SK-N-SH treated with all-trans-retinoic acid at 6 μM for 48 hours (cell line): ENCODE results near the gene NKPD1.

Source experiments
- ATAC-seq: fragments of 200-7000 bp; cut with Tn5 transposase; 3 replicates; pipeline ENCODE4 v1.9.1; 2020; ENCODE audit warnings: mild to moderate bottlenecking, moderate library complexity
- ARNTL ChIP-seq: fragments of 450-650 bp; formaldehyde crosslinking; IDR thresholded peaks from 2 replicates; pipeline ENCODE4 v1.5.0; 2020; ENCODE audit warnings: low read depth, mild to moderate bottlenecking, moderate library complexity, borderline replicate concordance
- CSDC2 ChIP-seq: fragments of 250-450 bp; sonication (Bioruptor Pico); IDR thresholded peaks from 2 replicates; pipeline ENCODE4 v1.5.0; 2020; ENCODE audit warnings: mild to moderate bottlenecking, moderate library complexity
- ESRRG ChIP-seq: fragments of 250-450 bp; sonication (Bioruptor Pico); IDR thresholded peaks from 2 replicates; pipeline ENCODE4 v1.6.1; 2021; ENCODE audit warnings: mild to moderate bottlenecking
- GLIS3 ChIP-seq: fragments of 250-450 bp; sonication (Bioruptor Pico); IDR thresholded peaks from 2 replicates; pipeline ENCODE4 v1.5.0; 2020; ENCODE audit warnings: mild to moderate bottlenecking, moderate library complexity
- ISL1 ChIP-seq: fragments of 250-450 bp; sonication (Bioruptor Pico); IDR thresholded peaks from 2 replicates; pipeline ENCODE4 v2.1.2; 2022; ENCODE audit warnings: mild to moderate bottlenecking, moderate library complexity
- OSR1 ChIP-seq: fragments of 250-450 bp; sonication (Bioruptor Pico); IDR thresholded peaks from 2 replicates; pipeline ENCODE4 v1.8.0; 2022; ENCODE audit warnings: moderate library complexity, mild to moderate bottlenecking, inconsistent platforms
- PPARA ChIP-seq: fragments of 250-450 bp; sonication (Bioruptor Pico); IDR thresholded peaks from 2 replicates; pipeline ENCODE4 v1.5.0; 2020; ENCODE audit warnings: mild to moderate bottlenecking, borderline replicate concordance
- RARB ChIP-seq: fragments of 250-450 bp; sonication (Bioruptor Pico); IDR thresholded peaks from 2 replicates; pipeline ENCODE4 v1.8.0; 2021; ENCODE audit warnings: mild to moderate bottlenecking, moderate library complexity
- SNAI2 ChIP-seq: fragments of 250-450 bp; sonication (Bioruptor Pico); IDR thresholded peaks from 2 replicates; pipeline ENCODE4 v1.5.0; 2020; ENCODE audit warnings: mild to moderate bottlenecking, moderate library complexity
- TCF4 ChIP-seq: fragments of 250-450 bp; sonication (Bioruptor Pico); IDR thresholded peaks from 2 replicates; pipeline ENCODE4 v1.8.0; 2021; ENCODE audit warnings: mild to moderate bottlenecking, moderate library complexity, borderline replicate concordance
- TOX ChIP-seq: fragments of 250-450 bp; sonication (Bioruptor Pico); IDR thresholded peaks from 2 replicates; pipeline ENCODE4 v1.8.0; 2021; ENCODE audit warnings: mild to moderate bottlenecking, moderate library complexity, borderline replicate concordance
- TSHZ2 ChIP-seq: fragments of 250-450 bp; sonication (Bioruptor Pico); IDR thresholded peaks from 2 replicates; pipeline ENCODE4 v1.5.0; 2020; ENCODE audit warnings: mild to moderate bottlenecking, moderate library complexity
- ZC3H10 ChIP-seq: fragments of 250-450 bp; sonication (Bioruptor Pico); IDR thresholded peaks from 2 replicates; pipeline ENCODE4 v1.5.1; 2021; ENCODE audit warnings: mild to moderate bottlenecking, moderate library complexity
- ZFP3 ChIP-seq: fragments of 250-450 bp; sonication (Bioruptor Pico); IDR thresholded peaks from 2 replicates; pipeline ENCODE4 v1.5.0; 2020; ENCODE audit warnings: mild to moderate bottlenecking, moderate library complexity
- ZFP30 ChIP-seq: fragments of 450-650 bp; formaldehyde crosslinking; IDR thresholded peaks from 2 replicates; pipeline ENCODE4 v1.5.0; 2022; ENCODE audit warnings: mild to moderate bottlenecking, moderate library complexity
- ZNF565 ChIP-seq: fragments of 450-650 bp; formaldehyde crosslinking; conservative IDR thresholded peaks from 2 replicates; pipeline ENCODE4 v1.5.0; 2020; ENCODE audit warnings: low read depth, mild to moderate bottlenecking, moderate library complexity
- ZNF8 ChIP-seq: fragments of 450-650 bp; formaldehyde crosslinking; IDR thresholded peaks from 2 replicates; pipeline ENCODE4 v1.5.0; 2020; ENCODE audit warnings: mild to moderate bottlenecking, moderate library complexity
- TF ChIP-seq, protein P1 (sequence below): fragments of 250-450 bp; sonication (Bioruptor Pico); IDR thresholded peaks from 2 replicates; pipeline ENCODE4 v1.8.0; 2020; ENCODE audit warnings: mild to moderate bottlenecking, moderate library complexity, borderline replicate concordance
- TF ChIP-seq, protein P2 (sequence below): fragments of 250-450 bp; sonication (Bioruptor Pico); IDR thresholded peaks from 2 replicates; pipeline ENCODE4 v1.8.0; 2021; ENCODE audit warnings: low read depth, mild to moderate bottlenecking, moderate library complexity, borderline replicate concordance
- TF ChIP-seq, protein P3 (sequence below): fragments of 250-450 bp; sonication (Bioruptor Pico); IDR thresholded peaks from 2 replicates; pipeline ENCODE4 v1.5.1; 2020; ENCODE audit warnings: low read depth, mild to moderate bottlenecking, moderate library complexity
- TF ChIP-seq, protein P4 (sequence below): fragments of 250-450 bp; sonication (Bioruptor Pico); IDR thresholded peaks from 2 replicates; pipeline ENCODE4 v1.5.1; 2021; ENCODE audit warnings: mild to moderate bottlenecking, moderate library complexity

Gene NKPD1

GRCh38 chr19:45166723-45167252 is 6.0 kb upstream of the NKPD1 start:
- ATAC-seq: no peak
- no peak for TF ChIP-seq ARNTL (CRISPR knock-in tag)
- TF ChIP-seq ESRRG: no peak
- no peak for TF ChIP-seq TSHZ2 (CRISPR knock-in tag)
- no peak for TF ChIP-seq ZC3H10 (CRISPR knock-in tag)
- TF ChIP-seq TOX (CRISPR knock-in tag): no peak
- no peak for TF ChIP-seq ZNF8 (CRISPR knock-in tag)
- no peak for TF ChIP-seq PPARA (CRISPR knock-in tag)
- no peak for TF ChIP-seq ISL1
- no peak for TF ChIP-seq CSDC2 (CRISPR knock-in tag)
- TF ChIP-seq, protein P1, sequence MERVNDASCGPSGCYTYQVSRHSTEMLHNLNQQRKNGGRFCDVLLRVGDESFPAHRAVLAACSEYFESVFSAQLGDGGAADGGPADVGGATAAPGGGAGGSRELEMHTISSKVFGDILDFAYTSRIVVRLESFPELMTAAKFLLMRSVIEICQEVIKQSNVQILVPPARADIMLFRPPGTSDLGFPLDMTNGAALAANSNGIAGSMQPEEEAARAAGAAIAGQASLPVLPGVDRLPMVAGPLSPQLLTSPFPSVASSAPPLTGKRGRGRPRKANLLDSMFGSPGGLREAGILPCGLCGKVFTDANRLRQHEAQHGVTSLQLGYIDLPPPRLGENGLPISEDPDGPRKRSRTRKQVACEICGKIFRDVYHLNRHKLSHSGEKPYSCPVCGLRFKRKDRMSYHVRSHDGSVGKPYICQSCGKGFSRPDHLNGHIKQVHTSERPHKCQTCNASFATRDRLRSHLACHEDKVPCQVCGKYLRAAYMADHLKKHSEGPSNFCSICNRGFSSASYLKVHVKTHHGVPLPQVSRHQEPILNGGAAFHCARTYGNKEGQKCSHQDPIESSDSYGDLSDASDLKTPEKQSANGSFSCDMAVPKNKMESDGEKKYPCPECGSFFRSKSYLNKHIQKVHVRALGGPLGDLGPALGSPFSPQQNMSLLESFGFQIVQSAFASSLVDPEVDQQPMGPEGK (CRISPR knock-in tag): no peak
- TF ChIP-seq, protein P2, sequence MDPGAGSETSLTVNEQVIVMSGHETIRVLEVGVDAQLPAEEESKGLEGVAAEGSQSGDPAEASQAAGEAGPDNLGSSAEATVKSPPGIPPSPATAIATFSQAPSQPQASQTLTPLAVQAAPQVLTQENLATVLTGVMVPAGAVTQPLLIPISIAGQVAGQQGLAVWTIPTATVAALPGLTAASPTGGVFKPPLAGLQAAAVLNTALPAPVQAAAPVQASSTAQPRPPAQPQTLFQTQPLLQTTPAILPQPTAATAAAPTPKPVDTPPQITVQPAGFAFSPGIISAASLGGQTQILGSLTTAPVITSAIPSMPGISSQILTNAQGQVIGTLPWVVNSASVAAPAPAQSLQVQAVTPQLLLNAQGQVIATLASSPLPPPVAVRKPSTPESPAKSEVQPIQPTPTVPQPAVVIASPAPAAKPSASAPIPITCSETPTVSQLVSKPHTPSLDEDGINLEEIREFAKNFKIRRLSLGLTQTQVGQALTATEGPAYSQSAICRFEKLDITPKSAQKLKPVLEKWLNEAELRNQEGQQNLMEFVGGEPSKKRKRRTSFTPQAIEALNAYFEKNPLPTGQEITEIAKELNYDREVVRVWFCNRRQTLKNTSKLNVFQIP: no peak
- no peak for TF ChIP-seq SNAI2 (CRISPR knock-in tag)
- TF ChIP-seq RARB (CRISPR knock-in tag): no peak
- TF ChIP-seq, protein P3, sequence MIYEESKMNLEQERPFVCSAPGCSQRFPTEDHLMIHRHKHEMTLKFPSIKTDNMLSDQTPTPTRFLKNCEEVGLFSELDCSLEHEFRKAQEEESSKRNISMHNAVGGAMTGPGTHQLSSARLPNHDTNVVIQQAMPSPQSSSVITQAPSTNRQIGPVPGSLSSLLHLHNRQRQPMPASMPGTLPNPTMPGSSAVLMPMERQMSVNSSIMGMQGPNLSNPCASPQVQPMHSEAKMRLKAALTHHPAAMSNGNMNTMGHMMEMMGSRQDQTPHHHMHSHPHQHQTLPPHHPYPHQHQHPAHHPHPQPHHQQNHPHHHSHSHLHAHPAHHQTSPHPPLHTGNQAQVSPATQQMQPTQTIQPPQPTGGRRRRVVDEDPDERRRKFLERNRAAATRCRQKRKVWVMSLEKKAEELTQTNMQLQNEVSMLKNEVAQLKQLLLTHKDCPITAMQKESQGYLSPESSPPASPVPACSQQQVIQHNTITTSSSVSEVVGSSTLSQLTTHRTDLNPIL (CRISPR knock-in tag): no peak
- no peak for TF ChIP-seq TCF4 (CRISPR knock-in tag)
- TF ChIP-seq ZNF565: no peak
- TF ChIP-seq GLIS3 (CRISPR knock-in tag): no peak
- no peak for TF ChIP-seq OSR1 (CRISPR knock-in tag)

DNA sequence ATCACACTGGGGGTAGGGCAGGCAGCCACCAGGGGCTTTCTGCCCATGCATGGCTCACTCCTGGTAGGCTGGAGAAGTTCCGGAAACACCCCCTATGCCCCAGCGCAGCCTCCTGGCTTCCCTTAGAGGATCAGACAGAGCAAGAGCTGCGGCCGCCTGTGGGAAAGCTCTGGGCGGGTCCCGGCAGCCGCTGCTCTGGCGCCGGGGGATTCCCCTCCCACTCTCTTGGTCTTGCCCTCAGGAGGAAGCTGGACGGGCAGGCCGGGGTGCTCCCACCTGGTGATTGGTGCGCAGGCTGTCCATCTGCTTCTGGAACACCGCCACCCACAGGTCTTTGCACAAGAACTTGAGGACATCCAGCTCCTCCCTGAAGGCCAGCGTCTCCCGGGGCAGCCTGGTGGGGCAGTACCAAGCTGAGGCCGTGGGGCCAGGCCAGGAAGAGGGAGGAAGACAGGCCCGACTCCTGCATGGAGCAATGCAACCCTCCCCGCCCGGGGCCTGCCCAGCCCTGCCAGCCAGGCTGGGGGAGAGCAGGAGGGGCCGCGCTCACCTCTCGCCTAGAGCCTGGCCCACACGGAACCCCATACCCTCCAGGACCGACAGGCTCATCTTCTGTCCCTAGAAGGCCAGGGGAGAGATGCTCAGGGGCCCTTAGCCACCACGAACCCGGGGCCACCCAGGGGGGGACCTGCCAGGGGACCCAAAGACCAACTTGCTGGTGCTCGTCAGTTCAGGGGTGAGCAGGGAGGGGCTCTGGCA is 4.0 kb upstream of the NKPD1 start:
- no peak for ATAC-seq
- TF ChIP-seq, protein P4, sequence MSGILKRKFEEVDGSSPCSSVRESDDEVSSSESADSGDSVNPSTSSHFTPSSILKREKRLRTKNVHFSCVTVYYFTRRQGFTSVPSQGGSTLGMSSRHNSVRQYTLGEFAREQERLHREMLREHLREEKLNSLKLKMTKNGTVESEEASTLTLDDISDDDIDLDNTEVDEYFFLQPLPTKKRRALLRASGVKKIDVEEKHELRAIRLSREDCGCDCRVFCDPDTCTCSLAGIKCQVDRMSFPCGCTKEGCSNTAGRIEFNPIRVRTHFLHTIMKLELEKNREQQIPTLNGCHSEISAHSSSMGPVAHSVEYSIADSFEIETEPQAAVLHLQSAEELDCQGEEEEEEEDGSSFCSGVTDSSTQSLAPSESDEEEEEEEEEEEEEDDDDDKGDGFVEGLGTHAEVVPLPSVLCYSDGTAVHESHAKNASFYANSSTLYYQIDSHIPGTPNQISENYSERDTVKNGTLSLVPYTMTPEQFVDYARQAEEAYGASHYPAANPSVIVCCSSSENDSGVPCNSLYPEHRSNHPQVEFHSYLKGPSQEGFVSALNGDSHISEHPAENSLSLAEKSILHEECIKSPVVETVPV (CRISPR knock-in tag): no peak
- TF ChIP-seq TOX (CRISPR knock-in tag) (no peak), ZC3H10 (CRISPR knock-in tag) (no peak), TCF4 (CRISPR knock-in tag) (no peak), ZFP3 (no peak), ZFP30 (CRISPR knock-in tag) (no peak), ISL1 (no peak)
